Measurements from ENCODE around the gene CDK14.

The CDK14 gene

GRCh38 chr7:90675982-90676381, 79.9 kb downstream of the CDK14 start:
- no peak for DNase-seq (ENCODE audit: low read depth, low spot score)
- no peak overlapping the region for H3K27ac ChIP-seq

- no peak overlapping the region for H3K27ac ChIP-seq
- DNase-seq (ENCODE audit: low read depth, low spot score): no peak
These were observed 81.6 kb downstream of the CDK14 start for GRCh38 chr7:90677486-90678404.

DNA sequence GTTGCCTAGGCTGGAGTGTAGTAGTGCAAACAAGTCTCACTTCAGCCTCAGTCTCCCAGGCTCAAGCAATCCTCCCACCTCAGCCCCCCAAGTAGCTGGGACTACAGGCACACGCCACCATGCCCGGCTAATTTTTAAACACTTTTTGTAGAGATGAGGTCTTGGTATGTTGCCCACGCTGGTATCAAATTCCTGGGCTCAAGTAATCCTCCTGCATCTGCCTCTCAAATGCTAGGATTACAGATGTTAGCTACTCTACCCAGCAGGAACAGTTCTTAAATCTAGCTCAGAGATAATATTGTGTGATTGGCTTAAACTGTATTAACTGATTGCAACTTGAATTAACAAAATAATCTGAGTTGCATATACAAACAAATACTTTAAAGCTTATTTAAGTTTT, 82.9 kb downstream of the CDK14 start:
- DNase-seq (ENCODE audit: low read depth, low spot score): no peak
- no peak overlapping the region for H3K27ac ChIP-seq

DNA sequence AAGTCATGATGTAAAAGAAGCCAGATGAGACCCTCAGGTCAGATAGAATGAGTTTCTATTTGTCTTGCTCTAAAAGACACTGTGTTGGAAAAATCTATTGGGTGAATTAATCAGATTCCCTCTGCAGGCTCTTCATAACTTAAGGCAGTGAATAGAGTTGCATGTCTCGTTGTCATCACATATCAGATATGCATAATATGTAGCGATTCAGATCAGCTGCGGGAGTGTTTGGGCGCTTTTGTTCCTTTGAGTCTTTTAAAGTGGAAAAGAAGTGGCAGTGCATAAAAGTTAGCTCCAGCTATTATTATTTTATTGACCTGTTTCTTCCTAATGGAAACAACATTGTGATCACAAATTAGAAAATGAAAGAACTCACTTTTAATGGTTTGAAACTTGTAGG, 84.4 kb downstream of the CDK14 start:
- H3K27ac ChIP-seq: no peak overlapping the region
- DNase-seq (ENCODE audit: low read depth, low spot score): no peak

GRCh38 chr7:90681336-90682022, 85.4 kb downstream of the CDK14 start:
- H3K27ac ChIP-seq: no peak overlapping the region
- DNase-seq (ENCODE audit: low read depth, low spot score): no peak

GRCh38 chr7:90686146-90686545, 90.0 kb downstream of the CDK14 start:
- no peak overlapping the region for H3K27ac ChIP-seq
- no peak for DNase-seq (ENCODE audit: low read depth, low spot score)

DNA sequence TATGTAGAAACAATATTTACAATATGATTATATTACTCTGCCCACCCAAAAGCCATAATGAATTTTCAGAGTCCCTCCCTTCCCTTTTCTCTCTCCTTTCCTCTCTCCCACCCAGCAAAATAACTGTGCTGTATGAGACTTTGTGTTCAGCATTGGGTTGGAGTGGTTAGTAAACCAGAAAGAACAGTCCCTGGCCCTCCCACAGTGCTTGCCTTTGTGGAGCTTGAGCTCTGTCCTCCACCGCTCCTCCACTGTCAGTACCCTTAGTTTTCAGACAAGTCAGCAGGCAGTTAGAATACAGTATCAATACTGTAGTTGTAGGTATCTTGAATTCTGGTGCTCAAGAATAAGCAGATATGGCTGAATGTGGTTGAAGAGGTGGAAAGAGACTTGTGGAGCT, 92.7 kb downstream of the CDK14 start:
- no peak overlapping the region for H3K27ac ChIP-seq
- DNase-seq (ENCODE audit: low read depth, low spot score): no peak

DNA sequence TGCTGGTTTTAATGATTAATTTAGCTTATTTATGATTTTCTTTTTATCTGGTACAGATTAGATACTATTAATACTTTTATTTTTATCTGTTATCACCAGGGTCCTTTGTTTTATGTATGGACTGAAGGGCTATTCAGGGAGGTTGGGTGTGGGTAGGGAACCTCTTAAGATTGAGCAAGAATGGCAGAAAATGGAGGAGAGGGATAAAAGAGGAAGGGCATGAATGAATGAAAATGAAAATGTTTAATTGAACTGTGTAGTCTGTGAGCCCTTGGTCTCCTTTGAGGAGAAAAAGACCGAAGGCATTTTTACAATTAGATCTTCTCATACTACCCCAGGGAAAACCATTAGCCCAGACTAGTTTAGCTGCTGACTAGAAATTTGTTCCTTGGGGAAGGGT, 93.1 kb downstream of the CDK14 start:
- H3K27ac ChIP-seq: no peak overlapping the region
- no peak for DNase-seq (ENCODE audit: low read depth, low spot score)

GRCh38 chr7:90690159-90690858, 94.2 kb downstream of the CDK14 start:
- DNase-seq (ENCODE audit: low read depth, low spot score): no peak
- H3K27ac ChIP-seq: no peak overlapping the region

GRCh38 chr7:90692396-90692795, 96.3 kb downstream of the CDK14 start:
- no peak overlapping the region for H3K27ac ChIP-seq

GRCh38 chr7:90692947-90693346, 96.8 kb downstream of the CDK14 start:
- no peak overlapping the region for H3K27ac ChIP-seq
- no peak for DNase-seq (ENCODE audit: low read depth, low spot score)

More at GRCh38 chr7:90692396-90692795, 96.3 kb downstream of the CDK14 start:
- DNase-seq (ENCODE audit: low read depth, low spot score): no peak

DNA sequence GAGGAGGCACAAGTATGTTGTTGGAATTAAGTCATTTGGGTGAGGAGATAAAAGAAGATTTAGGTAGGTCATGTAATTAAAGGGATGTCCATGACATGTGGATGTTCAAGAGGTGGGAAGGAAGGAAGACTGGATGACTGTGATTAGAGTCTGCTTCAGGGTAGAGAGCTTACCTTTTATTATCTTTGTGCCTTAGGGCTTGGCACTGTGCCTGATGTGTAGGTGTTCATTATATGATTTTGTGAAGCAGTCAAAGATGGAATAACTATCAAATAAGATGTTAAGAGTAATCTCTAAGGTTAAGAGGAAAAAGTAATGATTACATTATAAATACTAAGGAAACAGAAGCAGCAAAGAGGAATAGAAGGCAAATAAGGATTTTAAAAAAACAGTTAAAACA, 97.8 kb downstream of the CDK14 start:
- DNase-seq (ENCODE audit: low read depth, low spot score): no peak
- no peak overlapping the region for H3K27ac ChIP-seq

GRCh38 chr7:90698616-90699015, 102.5 kb downstream of the CDK14 start:
- DNase-seq (ENCODE audit: low read depth, low spot score): no peak
- H3K27ac ChIP-seq: no peak overlapping the region

GRCh38 chr7:90701021-90701420, 104.9 kb downstream of the CDK14 start:
- H3K27ac ChIP-seq: no peak overlapping the region
- DNase-seq (ENCODE audit: low read depth, low spot score): no peak

- H3K27ac ChIP-seq: no peak overlapping the region
- DNase-seq (ENCODE audit: low read depth, low spot score): no peak
These were observed 105.7 kb downstream of the CDK14 start for GRCh38 chr7:90701771-90702170.

- no peak for DNase-seq (ENCODE audit: low read depth, low spot score)
- no peak overlapping the region for H3K27ac ChIP-seq
These were observed 109.4 kb downstream of the CDK14 start for GRCh38 chr7:90705391-90706071.

GRCh38 chr7:90706072-90706716, 110.1 kb downstream of the CDK14 start:
- DNase-seq (ENCODE audit: low read depth, low spot score): no peak
- H3K27ac ChIP-seq: no peak overlapping the region

DNA sequence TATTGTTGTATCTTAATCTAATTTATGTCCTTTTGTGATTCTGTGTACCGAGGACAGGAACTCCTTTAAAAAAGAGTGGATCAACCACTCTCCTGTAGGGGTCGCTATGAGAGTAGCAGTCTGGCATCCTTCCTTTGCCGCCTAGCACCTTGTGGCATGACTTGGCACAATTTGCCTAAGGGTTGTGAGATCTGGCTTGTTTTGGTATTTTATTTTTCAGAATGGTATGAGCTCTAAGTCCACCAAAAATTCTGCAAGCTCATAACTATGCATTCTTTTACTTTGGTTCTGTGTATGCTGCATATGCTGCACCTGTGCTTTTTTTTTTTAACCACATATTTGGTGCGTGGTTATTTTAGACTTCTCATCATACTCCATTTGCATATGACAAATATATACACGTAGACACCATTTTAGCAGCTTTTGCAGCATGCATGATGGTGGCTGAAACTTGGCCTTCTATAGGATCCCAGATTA, 112.8 kb downstream of the CDK14 start:
- DNase-seq (ENCODE audit: low read depth, low spot score): no peak

DNA sequence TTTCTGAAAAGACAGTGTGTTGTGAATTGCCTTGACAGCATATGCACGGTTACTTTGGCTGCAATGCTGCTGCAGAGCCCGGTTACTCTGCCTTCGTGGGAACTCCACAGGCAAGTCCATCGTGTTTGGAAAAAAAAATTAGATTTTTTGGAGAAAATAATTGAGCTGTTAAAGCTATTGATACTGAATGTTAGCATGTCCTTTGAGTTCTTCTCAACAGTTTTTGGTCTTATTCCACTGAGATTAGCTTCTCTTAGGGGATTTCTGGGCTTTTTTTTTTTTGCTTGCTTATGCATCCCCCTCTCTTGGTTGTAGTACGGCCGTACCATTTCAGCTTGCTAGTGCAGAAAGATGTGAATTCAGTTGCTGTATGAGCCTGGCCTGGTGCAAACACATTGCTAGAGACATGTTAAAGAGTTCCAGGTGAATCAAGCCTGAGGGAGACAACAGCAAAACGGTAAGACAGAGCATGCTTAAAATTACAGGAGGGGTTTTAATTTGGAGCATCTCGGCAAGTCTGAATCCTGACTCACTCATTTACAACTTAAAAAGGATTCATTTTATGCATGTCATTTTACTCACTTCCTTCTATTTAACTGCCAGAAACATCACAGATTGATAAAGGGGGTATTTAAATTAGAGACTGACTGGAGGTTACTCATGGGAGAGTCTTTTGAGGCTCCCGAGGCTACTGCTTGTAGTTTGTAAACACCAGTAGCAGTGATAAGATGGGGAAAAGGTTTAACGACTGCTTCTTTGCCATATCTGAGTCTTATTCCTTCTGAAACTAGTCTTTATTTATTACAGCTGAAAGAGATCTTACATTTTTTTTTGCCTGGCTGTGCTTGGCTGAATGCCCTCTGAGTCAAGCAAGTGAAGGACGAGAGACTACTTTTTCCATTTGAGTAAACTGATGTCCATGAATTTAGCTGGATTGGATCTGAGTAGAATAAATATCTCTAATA, 113.7 kb downstream of the CDK14 start:
- DNase-seq (ENCODE audit: low read depth, low spot score): no peak
- H3K27ac ChIP-seq: no peak overlapping the region

More for the DNA sequence above, 112.8 kb downstream of the CDK14 start:
- H3K27ac ChIP-seq: no peak overlapping the region

All from epithelial cell of prostate (primary cell).